IMR-90 (cell line): ENCODE data around the gene STK25. TPM values are rescaled to one million over a fixed set of nuclear protein-coding genes. Genes with fewer than 3 reads are reported as not detected.

ENCODE experiments used
- ATAC-seq: fragments of 200-7000 bp; cut with Tn5 transposase; 2 replicates; pipeline ENCODE4 v1.9.1; 2020; ENCODE audit warnings: low read depth, mild to moderate bottlenecking, moderate library complexity
- BruUV-seq: library from RNA; stranded (reverse); fragments of 400-500 nt; replicated peaks from 2 replicates; lab custom pipeline; 2021; lab: Mats Ljungman, UMichigan
- CTCF ChIA-PET: fragments of 300-600 bp; formaldehyde crosslinking; extraction: SDS; loops from one replicate; lab custom pipeline; 2021; ENCODE audit warnings: antibody characterized with exemption; lab: Yijun Ruan, JAX
- POLR2A ChIA-PET: fragments of 300-600 bp; sonication (Branson Sonifier 250); formaldehyde crosslinking; loops from one replicate; lab custom pipeline; 2022; ENCODE audit warnings: antibody characterized with exemption; ENCODE audit not compliant: unreplicated experiment; lab: Charles Lee
- DNase-seq: peaks from one replicate; pipeline ENCODE4 v3.0.0; 2013
- H2AFZ ChIP-seq: replicated peaks from 2 replicates; pipeline ENCODE3; 2013; ENCODE audit warnings: low read length, mild to moderate bottlenecking; ENCODE audit not compliant: poor library complexity
- H2AK5ac ChIP-seq: 2 replicates; pipeline ENCODE4 v1.6.1; 2013; ENCODE audit warnings: low read depth, low read length, inconsistent platforms
- H2AK9ac ChIP-seq: replicated peaks from 2 replicates; pipeline ENCODE3; 2013; ENCODE audit warnings: mild to moderate bottlenecking, low read depth, low read length, moderate library complexity; ENCODE audit not compliant: poor library complexity
- H2BK120ac ChIP-seq: 2 replicates; pipeline ENCODE4 v1.6.1; 2013; ENCODE audit warnings: low read depth, low read length, inconsistent platforms
- H2BK15ac ChIP-seq: 3 replicates; pipeline ENCODE4 v1.6.1; 2013; ENCODE audit warnings: low read depth, low read length, inconsistent platforms
- H2BK20ac ChIP-seq: 2 replicates; pipeline ENCODE4 v1.6.1; 2013; ENCODE audit warnings: low read depth, mild to moderate bottlenecking, inconsistent platforms, low read length, moderate library complexity
- H2BK5ac ChIP-seq: 2 replicates; pipeline ENCODE4 v1.6.1; 2013; ENCODE audit warnings: mild to moderate bottlenecking, low read depth, low read length, inconsistent platforms; ENCODE audit not compliant: poor library complexity, severe bottlenecking
- H3K14ac ChIP-seq: replicated peaks from 2 replicates; pipeline ENCODE4 v1.6.1; 2013; ENCODE audit warnings: low read depth, low read length, inconsistent platforms
- H3K18ac ChIP-seq: 2 replicates; pipeline ENCODE4 v1.6.1; 2013; ENCODE audit warnings: low read depth, low read length, control low read depth
- H3K23ac ChIP-seq: 2 replicates; pipeline ENCODE4 v1.6.1; 2013; ENCODE audit warnings: low read depth, low read length, inconsistent platforms
- H3K27ac ChIP-seq: 2 replicates; pipeline ENCODE4 v1.5.1; 2013; ENCODE audit warnings: mild to moderate bottlenecking, control low read depth, low read length; ENCODE audit not compliant: insufficient read depth
- H3K27me3 ChIP-seq: 2 replicates; pipeline ENCODE4 v1.6.1; 2013; ENCODE audit warnings: low read length; ENCODE audit not compliant: control insufficient read depth, insufficient read depth
- H3K36me3 ChIP-seq: 2 replicates; pipeline ENCODE4 v1.6.1; 2013; ENCODE audit warnings: low read length, mixed read lengths; ENCODE audit not compliant: control insufficient read depth, insufficient read depth
- H3K4ac ChIP-seq: 2 replicates; pipeline ENCODE4 v1.6.1; 2013; ENCODE audit warnings: low read depth, low read length, inconsistent platforms
- H3K4me1 ChIP-seq: 2 replicates; pipeline ENCODE4 v1.6.1; 2013; ENCODE audit warnings: low read length, mixed read lengths; ENCODE audit not compliant: control insufficient read depth, insufficient read depth
- H3K4me2 ChIP-seq: 2 replicates; pipeline ENCODE4 v1.6.1; 2013; ENCODE audit warnings: low read depth, mild to moderate bottlenecking, control low read depth, low read length, moderate library complexity
- H3K4me3 ChIP-seq: 2 replicates; pipeline ENCODE4 v1.5.1; 2013; ENCODE audit warnings: low read depth, mild to moderate bottlenecking, control low read depth, low read length, moderate library complexity; ENCODE audit not compliant: insufficient read depth
- H3K56ac ChIP-seq: 2 replicates; pipeline ENCODE4 v1.6.1; 2013; ENCODE audit warnings: low read length, inconsistent platforms; ENCODE audit not compliant: insufficient read depth; ENCODE audit errors: extremely low read depth
- H3K79me1 ChIP-seq, 2 experiments: 2 replicates each; pipeline ENCODE4 v1.6.1; 2013; ENCODE audit warnings: low read length in 2 of 2, inconsistent platforms in 1 of 2, low read depth in 1 of 2
- H3K9ac ChIP-seq: 2 replicates; pipeline ENCODE4 v1.6.1; 2013; ENCODE audit warnings: low read depth, low read length, control low read depth
- H3K9me1 ChIP-seq: 2 replicates; pipeline ENCODE4 v1.6.1; 2013; ENCODE audit warnings: low read length, inconsistent platforms; ENCODE audit not compliant: insufficient read depth
- H3K9me3 ChIP-seq: 2 replicates; pipeline ENCODE4 v1.6.1; 2013; ENCODE audit warnings: low read length; ENCODE audit not compliant: control insufficient read depth, insufficient read depth
- H4K20me1 ChIP-seq: 2 replicates; pipeline ENCODE4 v1.6.1; 2013; ENCODE audit warnings: low read length, inconsistent platforms; ENCODE audit not compliant: insufficient read depth
- H4K5ac ChIP-seq: 2 replicates; pipeline ENCODE4 v1.6.1; 2013; ENCODE audit warnings: mild to moderate bottlenecking, low read depth, low read length, control low read depth
- H4K8ac ChIP-seq, 2 experiments: 2 replicates each; pipeline ENCODE4 v1.6.1; 2013; ENCODE audit warnings: low read depth in 2 of 2, low read length in 2 of 2, control low read depth in 1 of 2, inconsistent platforms in 1 of 2
- H4K91ac ChIP-seq: 2 replicates; pipeline ENCODE4 v1.6.1; 2013; ENCODE audit warnings: low read depth, low read length, inconsistent platforms; ENCODE audit not compliant: insufficient read depth
- BHLHE40 ChIP-seq: fragments of 150-350 bp; IDR thresholded peaks from 2 replicates; pipeline ENCODE4 v1.6.1; 2016; ENCODE audit warnings: mild to moderate bottlenecking, low read depth, low read length
- CEBPB ChIP-seq: IDR thresholded peaks from 2 replicates; pipeline ENCODE4 v1.6.1; 2012; ENCODE audit warnings: low read depth, low read length, improper control_type of control experiment
- CHD1 ChIP-seq: IDR thresholded peaks from 2 replicates; pipeline ENCODE4 v1.6.1; 2012; ENCODE audit warnings: low read depth, low read length, improper control_type of control experiment
- CTCF ChIP-seq: conservative IDR thresholded peaks from 2 replicates; pipeline ENCODE4 v1.5.1; 2012; ENCODE audit warnings: mild to moderate bottlenecking, low read depth, low read length, improper control_type of control experiment
- FOS ChIP-seq: fragments of 150-350 bp; IDR thresholded peaks from 2 replicates; pipeline ENCODE4 v1.6.1; 2016; ENCODE audit warnings: low read depth, low read length
- MAFK ChIP-seq: IDR thresholded peaks from 2 replicates; pipeline ENCODE4 v1.6.1; 2012; ENCODE audit warnings: low read depth, low read length, improper control_type of control experiment
- MXI1 ChIP-seq: IDR thresholded peaks from 2 replicates; pipeline ENCODE4 v1.6.1; 2012; ENCODE audit warnings: low read depth, mild to moderate bottlenecking, low read length, moderate library complexity, borderline replicate concordance
- NFE2L2 ChIP-seq: fragments of 150-350 bp; IDR thresholded peaks from 2 replicates; pipeline ENCODE4 v1.6.1; 2016; ENCODE audit warnings: low read depth, mild to moderate bottlenecking, low read length
- POLR2A ChIP-seq: IDR thresholded peaks from 2 replicates; pipeline ENCODE4 v1.6.1; 2012; ENCODE audit warnings: mild to moderate bottlenecking, low read depth, low read length
- RAD21 ChIP-seq: IDR thresholded peaks from 2 replicates; pipeline ENCODE4 v1.6.1; 2012; ENCODE audit warnings: low read length, improper control_type of control experiment
- RCOR1 ChIP-seq: IDR thresholded peaks from 2 replicates; pipeline ENCODE4 v1.6.1; 2012; ENCODE audit warnings: mild to moderate bottlenecking, low read length, improper control_type of control experiment; ENCODE audit not compliant: insufficient replicate concordance
- USF2 ChIP-seq: fragments of 150-350 bp; IDR thresholded peaks from 2 replicates; pipeline ENCODE4 v1.6.1; 2017; ENCODE audit warnings: mild to moderate bottlenecking, antibody characterized with exemption, low read length, low read depth
- WGBS, 2 experiments: methylation state at CpG; one replicate each; pipeline versions ENCODE4 v1.1.5 to v1.1.7; 2013; ENCODE audit warnings: missing lambda C conversion rate in 2 of 2; ENCODE audit not compliant: insufficient read length in 1 of 2; ENCODE audit errors: extremely low coverage in 2 of 2; 5-methylcytosine and 5-hydroxymethylcytosine counted together
- dilution Hi-C: fragments of 300-500 bp; cut with HindIII; formaldehyde crosslinking; loops from one replicate; pipeline ENCODE4 v1.14.3; 2018; ENCODE audit warnings: low sequenced_read_pairs; ENCODE audit not compliant: unreplicated experiment
- in situ Hi-C: fragments of 300-500 bp; cut with MboI; formaldehyde crosslinking; loops from 3 replicates; pipeline ENCODE4 v1.14.3; 2019; ENCODE audit warnings: low sequenced_read_pairs, inconsistent platforms, mixed read lengths
- intact Hi-C: fragments of 100-400 bp; cut with micrococcal nuclease; formaldehyde crosslinking; loops from 2 replicates; pipeline ENCODE4 v1.10.0; 2022
- polyA plus RNA-seq, 3 experiments: library from polyadenylated mRNA; depleted of rRNA; stranded (reverse); fragments of >200 nt; gene quantifications; 2 replicates each; pipeline ENCODE4 v1.2.3, GENCODE V29; 2012; ENCODE audit warnings: low replicate concordance in 1 of 3
- total RNA-seq: library from RNA; depleted of rRNA; stranded (reverse); fragments of >200 nt; gene quantifications from 2 replicates; pipeline ENCODE4 v1.2.3, GENCODE V29; 2012

STK25 gene
- total and polyA plus RNA-seq, 2 of the 4 experiments (the other 2 are of a cell fraction) = 258 to 392 TPM

GRCh38 chr2:241495172-241496002 lies 13.0 kb downstream of the STK25 start (continued):
- TF ChIP-seq MAFK = no peak

- Histone ChIP-seq H3K4me1 (0 out of 2 replicates have a peak, but pooled peaks cover 2% of the 10 kb centered on the region), H4K91ac (no peak overlapping the region), H2AK9ac (no peak overlapping the region), H3K27ac (no peak overlapping the region), H2BK120ac (no peak overlapping the region), H2AK5ac (no peak overlapping the region), H2AFZ (no peak overlapping the region), H3K56ac (no peak overlapping the region), H3K23ac (no peak overlapping the region), H3K9me3 (no peaks in the 10 kb centered on the region), H3K4me2 (no peak overlapping the region), H2BK20ac (no peak overlapping the region), H3K4me3 (no peak overlapping the region), H4K8ac (no peak overlapping the region), H3K18ac (no peak overlapping the region), H3K9ac (no peak overlapping the region), H3K9me1 (peaks cover 14% of the 10 kb centered on the region; the same call in 1 of the 2 replicates), H4K5ac (no peak overlapping the region), H2BK5ac (no peak overlapping the region), H3K4ac (no peak overlapping the region), H3K14ac (no peak overlapping the region), H4K20me1 (peaks cover 9% of the 10 kb centered on the region; the same call in 1 of the 2 replicates), H3K27me3 (no peaks in the 10 kb centered on the region), H3K79me1 (peaks cover 0 to 23% of the 10 kb centered on the region in 2 experiments; a peak in 1 of 4 replicates), H3K36me3 (peaks cover 54% of the 10 kb centered on the region), H2BK15ac (no peak overlapping the region)
- intact Hi-C loops = no loop called here
- dilution Hi-C loops = no loop called here
- in situ Hi-C loops = no loop called here
- ATAC-seq = no peak
- no TSS peak for BruUV-seq
- CTCF ChIA-PET = no interaction called here
- POLR2A ChIA-PET = no interaction called here
- no peak for DNase-seq
- 93% methylated on average over 6 of the region's 16 CpGs; no CpG with 5 or more reads in 1 of the 2 experiments for WGBS, 2 experiments
- no peak for TF ChIP-seq CEBPB
- TF ChIP-seq MAFK = no peak
- TF ChIP-seq CTCF = no peak
- TF ChIP-seq CHD1 = no peak
- no peak for TF ChIP-seq FOS
- no peak for TF ChIP-seq MXI1
- no peak for TF ChIP-seq NFE2L2
- no peak for TF ChIP-seq BHLHE40
- TF ChIP-seq USF2 = no peak
- no peak for TF ChIP-seq RAD21
- TF ChIP-seq RCOR1 = no peak
- no peak for TF ChIP-seq POLR2A
Observed at GRCh38 chr2:241494311-241494908, 14.0 kb downstream of the STK25 start.
